ENCODE data around the gene SNW1.

Gene SNW1

DNA sequence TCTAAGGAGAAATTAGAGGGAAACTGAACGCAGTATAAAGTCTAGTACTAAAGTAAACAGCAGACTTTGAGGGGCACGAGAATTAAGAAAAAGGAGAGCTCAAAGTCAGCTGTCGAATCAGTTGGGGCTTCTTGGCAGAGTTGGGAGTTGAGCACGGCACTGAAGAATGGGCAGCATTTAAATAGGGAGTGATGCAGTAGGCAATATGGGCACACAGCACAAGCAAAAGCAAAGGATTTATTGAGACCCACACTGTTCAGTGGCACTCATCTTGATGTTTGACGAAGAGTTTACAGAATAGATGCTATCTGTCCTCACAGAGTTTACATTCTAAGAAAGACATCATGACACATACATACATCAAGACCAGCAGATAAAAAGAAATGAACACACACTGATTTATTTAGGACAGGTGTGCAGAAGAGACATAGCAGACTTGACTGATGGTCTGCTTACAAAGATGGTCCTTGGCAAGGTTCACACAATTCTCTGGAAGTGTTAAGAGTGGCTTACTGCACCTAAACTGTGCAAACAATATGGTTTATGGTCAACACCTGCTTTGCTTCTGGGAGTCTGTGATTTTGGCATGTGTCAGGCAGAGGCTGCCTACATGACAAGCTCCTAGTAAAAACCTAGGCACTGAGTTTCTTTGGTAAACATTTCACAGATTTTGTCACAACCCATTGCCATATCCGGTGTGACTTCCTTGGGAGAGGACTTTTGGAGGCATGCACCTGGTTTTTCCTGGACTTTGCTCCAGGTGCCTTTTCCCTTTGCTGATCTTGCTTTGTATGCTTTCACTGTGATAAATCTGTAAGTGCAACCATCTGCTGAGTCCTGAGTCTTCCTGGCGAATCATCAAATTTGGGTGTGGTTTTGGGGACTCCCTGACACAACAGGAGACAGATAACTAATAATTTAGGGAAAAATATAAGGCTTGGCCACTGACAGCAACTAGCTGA, 79.5 kb downstream of the SNW1 start:
- H3K4me1 ChIP-seq (ENCODE audit: control insufficient read depth in 5 of 5, insufficient read depth in 5 of 5, low read length in 5 of 5) = no peaks in the 10 kb centered on the region
- no peak overlapping the region for H3K9ac ChIP-seq (ENCODE audit: low read length in 5 of 5)
- H3K27me3 ChIP-seq (ENCODE audit: control insufficient read depth in 5 of 5, insufficient read depth in 4 of 5, low read length in 5 of 5) = no peaks in the 10 kb centered on the region
- peaks cover 9 to 42% (median 16%) of the 10 kb centered on the region in 5 donors for H3K36me3 ChIP-seq (ENCODE audit: control insufficient read depth in 5 of 5, insufficient read depth in 5 of 5, low read length in 5 of 5)
- H3K4me3 ChIP-seq (ENCODE audit: low read depth in 1 of 5, low read length in 5 of 5) = no peak overlapping the region
- no peaks in the 10 kb centered on the region for H3K9me3 ChIP-seq (ENCODE audit: control insufficient read depth in 5 of 5, low read length in 5 of 5)
- no peak overlapping the region for H3K27ac ChIP-seq (ENCODE audit: low read depth, low read length)

DNA sequence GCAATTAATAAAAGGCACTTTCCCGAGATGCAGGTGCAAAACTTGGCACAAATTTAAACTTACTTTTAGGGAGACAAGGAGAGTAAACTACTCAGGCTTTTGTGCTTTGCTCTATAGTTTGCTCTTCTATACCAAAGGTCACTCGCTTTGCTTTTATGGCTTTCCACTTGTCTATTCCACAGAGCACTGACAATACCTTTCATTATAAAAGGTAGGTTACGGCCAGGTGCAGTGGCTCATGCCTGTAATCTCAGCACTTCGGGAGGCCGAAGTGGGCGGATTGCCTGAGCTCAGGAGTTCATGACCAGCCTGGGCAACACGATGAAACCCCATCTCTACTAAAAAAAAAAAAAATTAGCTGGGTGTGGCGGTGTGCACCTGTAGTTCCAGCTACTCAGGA, 86.0 kb downstream of the SNW1 start:
- Histone ChIP-seq H3K27ac (ENCODE audit: low read depth, low read length) (no peak overlapping the region), H3K9ac (ENCODE audit: low read length in 5 of 5) (no peak overlapping the region), H3K4me3 (ENCODE audit: low read depth in 1 of 5, low read length in 5 of 5) (no peak overlapping the region), H3K4me1 (ENCODE audit: control insufficient read depth in 5 of 5, insufficient read depth in 5 of 5, low read length in 5 of 5) (peaks cover 0 to 4% (median 0%) of the 10 kb centered on the region in 5 donors), H3K36me3 (ENCODE audit: control insufficient read depth in 5 of 5, insufficient read depth in 5 of 5, low read length in 5 of 5) (peaks cover 29 to 51% (median 40%) of the 10 kb centered on the region in 5 donors), H3K27me3 (ENCODE audit: control insufficient read depth in 5 of 5, insufficient read depth in 4 of 5, low read length in 5 of 5) (no peaks in the 10 kb centered on the region), H3K9me3 (ENCODE audit: control insufficient read depth in 5 of 5, low read length in 5 of 5) (no peaks in the 10 kb centered on the region)

DNA sequence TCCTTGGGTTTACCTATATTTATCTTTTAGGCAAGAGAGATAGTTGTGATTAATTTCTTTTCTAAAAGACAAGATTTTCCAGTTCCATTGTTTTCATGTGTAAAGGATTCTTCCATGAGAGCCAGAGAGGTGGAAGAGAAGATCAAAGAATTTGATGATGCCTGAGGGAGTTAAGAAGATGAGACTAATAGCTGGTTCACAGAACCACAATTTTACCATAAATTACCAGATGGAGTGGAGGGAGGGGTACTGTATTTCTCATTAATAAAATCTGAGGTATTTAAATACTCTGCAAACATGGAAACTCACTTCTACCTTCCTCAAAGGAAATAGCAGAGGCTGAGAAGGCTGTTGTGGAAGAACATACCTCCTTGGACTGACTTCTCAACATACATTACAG, 87.8 kb downstream of the SNW1 start:
- no peaks in the 10 kb centered on the region for H3K27me3 ChIP-seq (ENCODE audit: control insufficient read depth in 5 of 5, insufficient read depth in 4 of 5, low read length in 5 of 5)
- H3K4me3 ChIP-seq (ENCODE audit: low read depth in 1 of 5, low read length in 5 of 5) = no peak overlapping the region
- no peaks in the 10 kb centered on the region for H3K9me3 ChIP-seq (ENCODE audit: control insufficient read depth in 5 of 5, low read length in 5 of 5)
- no peak overlapping the region for H3K27ac ChIP-seq (ENCODE audit: low read depth, low read length)
- H3K9ac ChIP-seq (ENCODE audit: low read length in 5 of 5) = no peak overlapping the region
- H3K36me3 ChIP-seq (ENCODE audit: control insufficient read depth in 5 of 5, insufficient read depth in 5 of 5, low read length in 5 of 5) = peaks cover 26 to 38% (median 30%) of the 10 kb centered on the region in 5 donors
- peaks cover 0 to 5% (median 0%) of the 10 kb centered on the region in 5 donors for H3K4me1 ChIP-seq (ENCODE audit: control insufficient read depth in 5 of 5, insufficient read depth in 5 of 5, low read length in 5 of 5)

Data from subcutaneous abdominal adipose tissue (tissue), 5 donors.